ENCODE data around the gene COL4A1. TPM values are rescaled to one million over a fixed set of nuclear protein-coding genes. Genes with fewer than 3 reads are reported as not detected.

COL4A1 gene
- polyA plus RNA-seq, 1 of the 3 experiments (the other 2 are of a cell fraction), result 30.3 TPM

- ChIA-PET CTCF (no interaction called here), POLR2A (no interaction called here)
- TF ChIP-seq NFIC (IDR thresholded peaks at IDR 0.05; ENCODE audit: borderline replicate concordance), result no peak
- TF ChIP-seq RAD21 (IDR thresholded peaks at IDR 0.05; ENCODE audit: low read length), result no peak
- no peak for TF ChIP-seq GABPA (IDR thresholded peaks at IDR 0.05; ENCODE audit: low read depth)
- no peak for TF ChIP-seq RXRA (IDR thresholded peaks at IDR 0.05; ENCODE audit: borderline replicate concordance, low read depth)
- TF ChIP-seq NRF1 (IDR thresholded peaks at IDR 0.05; ENCODE audit: low read depth, low read length), result no peak
- no peak for TF ChIP-seq REST (IDR thresholded peaks at IDR 0.05; ENCODE audit: low read depth, low read length)
- no peak for TF ChIP-seq POLR2AphosphoS5 (IDR thresholded peaks at IDR 0.05; ENCODE audit: low read depth, low read length)
- no peak for TF ChIP-seq YY1 (IDR thresholded peaks at IDR 0.05; ENCODE audit: low read depth)
- no peak for TF ChIP-seq MXI1 (IDR thresholded peaks at IDR 0.05; ENCODE audit: low read depth, low read length)
- no peak for TF ChIP-seq IRF3 (IDR thresholded peaks at IDR 0.05; ENCODE audit: low read depth, low read length)
- no peak for TF ChIP-seq CTCF (IDR thresholded peaks at IDR 0.05)
- no peak for TF ChIP-seq USF2 (IDR thresholded peaks at IDR 0.05; ENCODE audit: borderline replicate concordance, low read depth, low read length)
- no peak for TF ChIP-seq SMC3 (IDR thresholded peaks at IDR 0.05; ENCODE audit: low read depth, low read length)
- TF ChIP-seq RFX5 (IDR thresholded peaks at IDR 0.05; ENCODE audit: low read length), result no peak
- no peak for TF ChIP-seq ZBTB33 (IDR thresholded peaks at IDR 0.05; ENCODE audit: borderline replicate concordance, low read depth)
- no peak for TF ChIP-seq EZH2phosphoT487 (IDR thresholded peaks at IDR 0.05; ENCODE audit: borderline replicate concordance, low read depth)
- no peak for TF ChIP-seq CHD2 (IDR thresholded peaks at IDR 0.05; ENCODE audit: low read length, partially characterized antibody)
- no peak for TF ChIP-seq TAF1 (IDR thresholded peaks at IDR 0.05; ENCODE audit: borderline replicate concordance, low read depth, low read length)
- no peak for TF ChIP-seq FOXJ3 (CRISPR knock-in tag; IDR thresholded peaks at IDR 0.05)
- no peak for TF ChIP-seq MAX (IDR thresholded peaks at IDR 0.05; ENCODE audit: low read depth)
- WGBS (ENCODE audit: low lambda C conversion rate), result 97% methylated on average over 8 of the region's 8 CpGs
- no peaks in the 10 kb centered on the region; the same call in 1 of the 2 replicates for H3K79me2 ChIP-seq (ENCODE audit: insufficient read depth)
- no peaks in the 10 kb centered on the region for H3K9me2 ChIP-seq
- H3K9ac ChIP-seq, result no peak overlapping the region
- H4K20me1 ChIP-seq (ENCODE audit: insufficient read depth), result no peaks in the 10 kb centered on the region
- no peaks in the 10 kb centered on the region for H3K9me3 ChIP-seq
- H3K4me1 ChIP-seq (ENCODE audit: control insufficient read depth in 1 of 2, insufficient read depth in 2 of 2, low read depth in 1 of 2, low read length in 1 of 2), result no peaks in the 10 kb centered on the region
- H3K27ac ChIP-seq (ENCODE audit: low read depth in 2 of 2, low read length in 1 of 2), result no peak overlapping the region
- no peak overlapping the region for H3K4me2 ChIP-seq
- H3F3A ChIP-seq (replicated peaks; ENCODE audit: insufficient read depth), result peaks cover 3% of the 10 kb centered on the region
- no peak overlapping the region for H3K4me3 ChIP-seq (ENCODE audit: low read depth in 2 of 2, low read length in 1 of 2)
- no peaks in the 10 kb centered on the region for H3K27me3 ChIP-seq (ENCODE audit: insufficient read depth)
- H3K36me3 ChIP-seq (replicated peaks in 1 of 2; ENCODE audit: control insufficient read depth in 1 of 2, insufficient read depth in 2 of 2, low read length in 1 of 2), result peaks cover 36 to 48% of the 10 kb centered on the region in 2 experiments
- DNase-seq, result no peak
- no peak overlapping the region for H2AFZ ChIP-seq (ENCODE audit: low read depth)
Observed at GRCh38 chr13:110194451-110194850, 112.5 kb downstream of the COL4A1 start.
